Gastroesophageal sphincter (tissue), 3 donors: ENCODE results near the gene PTPRU.

Experiments
- POLR2A ChIP-seq, 2 donors: fragments of 450-650 bp; IDR thresholded peaks; one replicate each; pipeline ENCODE4 v1.6.1; 2017; ENCODE audit warnings: antibody characterized with exemption in 2 of 2, mild to moderate bottlenecking in 2 of 2, moderate library complexity in 1 of 2
- POLR2AphosphoS5 ChIP-seq: sonication (generic); formaldehyde crosslinking; IDR thresholded peaks from one replicate; pipeline ENCODE4 v1.6.1; 2017; ENCODE audit warnings: antibody characterized with exemption
- TF ChIP-seq, protein P1 (sequence below), 4 experiments: fragments of 200-600 bp in 2 of 4; fragments of 450-650 bp in 2 of 4; sonication (generic) in 1 of 4; IDR thresholded peaks; one replicate each; pipeline ENCODE4 v1.5.1; 2017 to 2019; ENCODE audit warnings: antibody characterized with exemption in 4 of 4, mild to moderate bottlenecking in 2 of 4, moderate library complexity in 2 of 4

DNA sequence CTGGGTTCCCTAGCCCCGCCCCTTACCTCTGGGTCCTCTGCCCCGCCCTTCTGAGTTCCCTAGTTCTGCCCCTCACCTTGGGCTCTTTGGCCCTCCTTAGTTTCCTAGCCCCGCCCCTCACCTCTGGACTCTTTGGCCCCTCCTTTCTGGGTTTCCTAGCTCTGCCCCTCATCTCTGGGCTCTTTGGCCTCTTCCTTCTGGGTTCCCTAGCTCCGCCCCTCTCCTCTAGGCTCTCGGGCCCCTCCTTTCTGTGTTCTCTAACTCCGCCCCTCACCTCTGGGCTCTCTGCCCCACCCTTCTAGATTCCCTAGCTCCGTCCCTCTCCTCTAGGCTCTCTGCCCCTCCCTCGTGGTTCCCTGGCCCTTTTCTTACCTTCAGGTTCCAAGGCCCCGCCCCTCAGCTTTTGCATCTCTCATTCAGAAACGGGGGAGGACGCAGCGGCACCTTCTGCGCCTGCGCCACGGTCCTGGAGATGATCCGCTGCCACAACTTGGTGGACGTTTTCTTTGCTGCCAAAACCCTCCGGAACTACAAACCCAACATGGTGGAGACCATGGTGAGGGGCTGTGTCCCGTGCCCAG is 88.5 kb downstream of the PTPRU start:
- TF ChIP-seq, protein P1, sequence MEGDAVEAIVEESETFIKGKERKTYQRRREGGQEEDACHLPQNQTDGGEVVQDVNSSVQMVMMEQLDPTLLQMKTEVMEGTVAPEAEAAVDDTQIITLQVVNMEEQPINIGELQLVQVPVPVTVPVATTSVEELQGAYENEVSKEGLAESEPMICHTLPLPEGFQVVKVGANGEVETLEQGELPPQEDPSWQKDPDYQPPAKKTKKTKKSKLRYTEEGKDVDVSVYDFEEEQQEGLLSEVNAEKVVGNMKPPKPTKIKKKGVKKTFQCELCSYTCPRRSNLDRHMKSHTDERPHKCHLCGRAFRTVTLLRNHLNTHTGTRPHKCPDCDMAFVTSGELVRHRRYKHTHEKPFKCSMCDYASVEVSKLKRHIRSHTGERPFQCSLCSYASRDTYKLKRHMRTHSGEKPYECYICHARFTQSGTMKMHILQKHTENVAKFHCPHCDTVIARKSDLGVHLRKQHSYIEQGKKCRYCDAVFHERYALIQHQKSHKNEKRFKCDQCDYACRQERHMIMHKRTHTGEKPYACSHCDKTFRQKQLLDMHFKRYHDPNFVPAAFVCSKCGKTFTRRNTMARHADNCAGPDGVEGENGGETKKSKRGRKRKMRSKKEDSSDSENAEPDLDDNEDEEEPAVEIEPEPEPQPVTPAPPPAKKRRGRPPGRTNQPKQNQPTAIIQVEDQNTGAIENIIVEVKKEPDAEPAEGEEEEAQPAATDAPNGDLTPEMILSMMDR (IDR thresholded peaks at IDR 0.05), result no peak
- TF ChIP-seq POLR2A (IDR thresholded peaks at IDR 0.05) (no peak), POLR2AphosphoS5 (no peak)
